ENCODE results near the gene TMEM53.
"Not testable (repeated sequence)": the region's sequence is repeated elsewhere in the genome, so short reads cannot be mapped to it uniquely, and the experiment has no call there.

Gene TMEM53

GRCh38 chr1:44674113-44675000, at the start of gene TMEM53, which contains the start of gene ARMH1:
TSS of gene TMEM53 (minus strand) at chr1:44674481. CDS start at chr1:44674391, 90 bp downstream.
TSS of gene ARMH1 (plus strand) at chr1:44674714. CDS start at chr1:44689698, 14,984 bp downstream.
- peak; percentile 99 for DNase-seq (ENCODE audit: low read depth)

DNA sequence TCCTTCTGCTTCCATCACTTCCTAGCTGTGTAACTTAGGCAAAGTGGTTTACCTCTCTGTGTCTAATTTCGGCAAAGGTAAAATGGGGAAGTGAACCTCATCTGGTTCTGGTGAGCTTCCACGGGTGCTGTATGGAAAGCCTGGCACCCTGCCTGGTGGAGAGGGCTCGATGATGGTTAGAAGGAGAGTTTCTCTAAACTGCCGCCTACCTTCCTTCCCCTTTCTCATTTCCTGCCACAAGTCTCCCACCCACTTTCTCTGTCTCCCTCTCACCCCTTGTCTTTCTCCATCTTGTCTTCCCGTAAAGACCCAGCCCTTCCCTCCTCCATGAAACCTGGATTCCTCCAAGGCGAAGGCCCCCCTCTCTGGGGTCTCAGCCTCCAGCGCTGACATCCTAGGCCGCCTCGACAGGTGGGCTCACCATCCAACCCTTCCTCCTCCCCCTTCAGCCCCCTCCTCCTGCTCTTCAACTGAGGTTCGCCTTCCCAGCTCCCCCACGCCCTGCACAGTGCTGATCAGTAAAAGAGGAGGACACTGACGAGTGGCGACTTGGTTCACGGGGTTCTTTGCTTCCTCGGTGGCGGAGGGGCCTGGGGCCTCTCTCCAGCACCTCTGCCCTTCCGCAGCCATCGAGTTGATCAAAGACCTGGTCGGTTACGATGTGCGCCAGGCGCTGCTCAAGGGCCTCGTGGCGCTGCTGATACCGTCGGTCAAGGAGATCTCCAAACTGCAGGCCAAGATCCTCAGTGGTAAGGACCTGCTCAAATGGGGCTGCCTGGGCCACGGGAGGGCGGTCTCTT, 49.4 kb upstream of the TMEM53 start:
- DNase-seq (ENCODE audit: low read depth), result no peak

DNA sequence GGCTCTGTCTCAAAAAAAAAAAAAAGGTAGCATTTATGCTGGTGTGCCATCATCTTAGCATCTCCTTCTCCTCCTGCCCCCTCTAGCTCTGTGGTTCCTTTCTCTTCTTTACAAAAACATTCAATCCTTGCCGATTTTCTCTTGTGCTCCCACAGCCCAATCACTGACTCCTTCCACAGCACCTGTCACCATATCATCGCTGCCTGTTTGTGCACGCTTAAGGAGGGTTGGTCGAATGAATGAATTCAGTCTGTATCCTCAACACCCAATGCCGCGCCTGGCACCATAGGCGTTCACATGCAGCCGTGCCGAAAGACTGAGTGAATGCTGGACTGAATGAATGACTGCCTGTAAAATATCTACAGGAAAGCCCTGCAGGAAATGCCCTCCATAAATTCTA, 48.8 kb upstream of the TMEM53 start:
- DNase-seq (ENCODE audit: low read depth), result no peak

DNA sequence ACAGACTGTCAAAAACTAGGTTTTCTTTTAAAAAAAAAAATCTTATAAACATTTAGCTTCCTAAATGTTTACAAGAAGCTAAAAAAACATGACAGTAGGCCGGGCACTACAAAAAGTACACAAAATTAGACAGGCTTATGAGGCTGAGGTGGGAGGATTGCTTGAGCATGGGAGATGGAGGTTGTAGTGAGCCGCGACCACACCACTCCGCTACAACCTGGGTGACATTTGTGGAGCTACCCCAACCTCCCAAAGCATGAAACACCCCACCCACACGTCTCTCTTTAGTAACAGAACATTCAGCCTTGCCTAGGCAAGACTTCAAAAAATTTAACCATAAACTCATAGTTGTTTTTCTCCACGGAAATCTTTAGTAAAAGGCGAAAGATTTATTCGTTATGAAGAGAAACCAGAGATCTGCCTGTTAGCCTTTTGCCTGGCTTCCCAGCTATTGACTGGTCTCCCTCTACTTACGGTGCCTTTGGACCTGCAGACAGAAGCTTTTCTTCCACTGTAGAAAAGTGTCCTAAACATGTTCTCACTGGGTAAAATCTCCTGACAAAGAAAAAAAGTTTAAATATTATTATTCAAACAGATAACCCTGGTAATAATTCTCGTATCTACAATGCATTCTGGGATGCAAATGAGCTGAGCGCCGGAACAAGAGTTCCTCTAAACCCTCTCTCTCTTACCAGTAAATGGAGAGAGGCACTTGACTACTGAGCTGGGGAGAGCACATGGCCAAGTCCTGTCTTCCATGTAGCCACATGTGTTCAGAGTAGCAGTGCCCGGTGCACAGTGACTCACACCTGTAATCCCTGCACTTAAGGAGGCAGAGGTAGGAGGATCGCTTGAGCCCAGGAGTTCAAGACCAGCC, 47.4 kb upstream of the TMEM53 start:
- peak; percentile 92 for DNase-seq (ENCODE audit: low read depth)

GRCh38 chr1:44720281-44720680, 46.0 kb upstream of the TMEM53 start:
- no peak for DNase-seq (ENCODE audit: low read depth)

DNA sequence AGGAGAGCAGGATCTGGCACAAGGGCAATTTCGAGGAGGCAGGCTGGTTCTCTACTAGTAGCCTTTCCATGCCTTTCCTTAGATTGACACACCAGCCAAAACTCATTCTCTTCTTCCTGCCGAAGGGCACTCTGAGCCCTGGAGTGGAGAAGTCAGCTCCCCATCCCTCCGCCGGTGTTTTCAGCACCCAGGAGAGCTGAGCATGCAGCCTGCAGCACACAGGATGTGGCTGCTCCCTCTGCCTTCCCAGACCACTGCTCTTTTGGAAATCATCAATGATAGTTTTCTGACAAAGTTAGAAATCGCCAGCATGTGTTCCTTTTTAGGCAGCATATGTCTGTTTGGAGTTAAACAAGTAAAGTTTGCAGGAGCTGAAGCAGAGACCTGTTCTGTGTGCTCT, 45.0 kb upstream of the TMEM53 start:
- DNase-seq (ENCODE audit: low read depth), result no peak

DNA sequence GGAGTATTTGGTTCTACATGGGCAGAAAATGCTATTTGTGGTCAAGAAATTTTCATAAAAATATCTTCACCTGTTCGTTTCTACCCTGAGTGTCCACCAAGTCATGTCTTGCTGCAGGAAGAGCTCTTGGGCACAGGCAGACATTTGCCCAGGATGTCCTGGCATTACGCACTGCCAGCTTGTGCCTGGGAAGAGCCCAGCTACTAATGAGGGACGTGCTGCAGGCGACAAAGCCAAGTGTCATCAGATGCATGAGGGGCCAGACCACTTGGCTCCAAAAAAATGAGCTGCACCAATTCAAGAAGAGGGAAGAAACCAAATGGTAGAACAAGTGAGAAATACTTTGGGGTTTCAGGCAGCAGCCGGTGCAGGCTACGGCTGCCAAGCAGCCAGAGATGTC, 43.8 kb upstream of the TMEM53 start:
- DNase-seq (ENCODE audit: low read depth), result no peak

GRCh38 chr1:44717653-44718052, 43.4 kb upstream of the TMEM53 start:
- DNase-seq (ENCODE audit: low read depth), result no peak

GRCh38 chr1:44717156-44717555, 42.9 kb upstream of the TMEM53 start:
- no peak for DNase-seq (ENCODE audit: low read depth)

DNA sequence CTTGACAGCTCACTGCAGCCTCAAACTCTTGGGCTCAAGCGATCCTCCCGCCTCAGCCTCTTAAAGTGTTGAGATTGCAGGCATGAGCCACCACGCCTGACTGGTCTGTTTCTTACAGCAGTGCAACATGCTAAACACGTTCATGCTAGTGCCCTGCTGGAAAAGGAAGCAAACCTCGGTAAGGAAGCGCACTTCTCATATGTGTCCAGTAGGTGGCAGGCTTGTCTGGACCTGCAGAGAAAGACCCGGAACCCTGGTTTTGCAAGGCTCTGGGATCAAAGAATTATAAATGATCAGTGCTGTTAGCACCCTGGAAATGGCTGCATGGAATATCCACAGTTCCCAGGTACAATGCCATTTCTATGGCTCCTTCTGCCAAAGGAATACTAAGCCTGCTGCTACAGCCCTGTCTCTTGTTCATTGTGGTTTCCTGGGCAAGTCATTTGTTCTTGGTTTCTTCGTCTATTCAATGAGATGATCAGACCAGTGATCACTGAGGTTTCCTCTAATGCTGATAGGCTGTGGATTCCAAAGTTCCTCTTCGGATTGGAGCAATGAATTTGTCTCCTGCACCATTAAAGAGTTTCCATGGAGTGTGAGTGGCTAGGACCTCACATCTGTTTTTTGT, 40.8 kb upstream of the TMEM53 start:
- DNase-seq (ENCODE audit: low read depth), result peak; percentile 71

DNA sequence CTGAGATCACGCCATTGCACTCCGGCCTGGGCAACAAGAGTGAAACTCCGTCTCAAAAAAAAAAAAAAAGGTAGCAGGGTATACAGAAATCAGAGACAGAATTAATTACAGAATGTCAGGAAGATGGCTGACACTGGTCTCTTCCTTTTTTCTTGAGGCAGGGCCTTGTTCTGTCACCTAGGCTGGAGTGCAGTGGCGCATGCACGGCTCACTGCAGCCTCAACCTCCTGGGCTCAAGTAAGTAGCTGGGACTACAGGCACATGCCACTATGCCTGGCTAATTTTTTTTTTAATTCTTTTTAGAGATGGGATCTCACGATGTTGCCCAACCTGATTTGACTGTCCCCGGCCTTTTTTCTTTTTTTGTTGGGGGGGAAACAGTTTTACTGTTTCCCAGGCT, 40.3 kb upstream of the TMEM53 start:
- no peak for DNase-seq (ENCODE audit: low read depth)

- DNase-seq (ENCODE audit: low read depth), result no peak
Observed at GRCh38 chr1:44713321-44713781, 39.1 kb upstream of the TMEM53 start.

DNA sequence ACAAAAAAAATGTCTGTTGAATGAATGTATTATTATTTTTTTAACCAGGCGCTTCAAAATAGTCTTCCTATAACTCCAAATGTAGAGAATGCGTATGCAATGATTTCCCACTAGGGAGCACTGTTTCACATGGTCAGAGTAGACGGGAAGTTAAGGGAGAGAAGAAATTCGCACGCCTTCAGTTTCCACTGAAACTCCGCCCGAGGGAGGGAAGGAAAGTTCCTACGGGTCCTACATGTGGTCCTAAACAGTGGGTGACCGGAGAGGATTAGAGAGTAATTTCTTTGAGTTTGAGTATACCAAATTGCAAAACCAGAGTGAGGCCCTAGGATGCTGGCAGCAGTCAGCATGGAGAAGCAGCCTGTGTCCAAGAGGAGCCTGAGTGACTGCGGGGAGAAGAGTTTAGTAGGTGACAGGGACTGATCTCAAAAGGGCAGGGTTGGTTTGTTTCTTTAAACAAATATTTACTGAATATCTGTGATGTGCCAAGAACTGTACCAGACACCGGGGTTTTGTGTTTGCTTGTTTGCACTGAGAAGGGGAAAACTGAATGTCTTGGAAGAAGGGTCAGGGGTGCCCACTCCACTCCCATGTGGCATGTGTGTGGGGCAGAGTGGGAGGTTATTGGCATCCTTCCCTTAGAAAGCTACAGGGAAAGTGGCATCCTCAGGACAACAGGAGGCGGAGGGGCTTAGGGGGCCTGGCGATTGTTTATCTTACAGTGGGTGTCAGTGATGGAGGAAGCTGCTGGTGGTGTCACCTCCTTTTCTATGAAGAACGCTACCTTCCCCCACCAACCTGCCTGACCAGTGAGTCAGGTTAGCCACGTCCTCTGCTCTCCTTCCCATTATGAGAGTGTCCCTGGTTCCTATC, 33.9 kb upstream of the TMEM53 start:
- peak; percentile 66 for DNase-seq (ENCODE audit: low read depth)

DNA sequence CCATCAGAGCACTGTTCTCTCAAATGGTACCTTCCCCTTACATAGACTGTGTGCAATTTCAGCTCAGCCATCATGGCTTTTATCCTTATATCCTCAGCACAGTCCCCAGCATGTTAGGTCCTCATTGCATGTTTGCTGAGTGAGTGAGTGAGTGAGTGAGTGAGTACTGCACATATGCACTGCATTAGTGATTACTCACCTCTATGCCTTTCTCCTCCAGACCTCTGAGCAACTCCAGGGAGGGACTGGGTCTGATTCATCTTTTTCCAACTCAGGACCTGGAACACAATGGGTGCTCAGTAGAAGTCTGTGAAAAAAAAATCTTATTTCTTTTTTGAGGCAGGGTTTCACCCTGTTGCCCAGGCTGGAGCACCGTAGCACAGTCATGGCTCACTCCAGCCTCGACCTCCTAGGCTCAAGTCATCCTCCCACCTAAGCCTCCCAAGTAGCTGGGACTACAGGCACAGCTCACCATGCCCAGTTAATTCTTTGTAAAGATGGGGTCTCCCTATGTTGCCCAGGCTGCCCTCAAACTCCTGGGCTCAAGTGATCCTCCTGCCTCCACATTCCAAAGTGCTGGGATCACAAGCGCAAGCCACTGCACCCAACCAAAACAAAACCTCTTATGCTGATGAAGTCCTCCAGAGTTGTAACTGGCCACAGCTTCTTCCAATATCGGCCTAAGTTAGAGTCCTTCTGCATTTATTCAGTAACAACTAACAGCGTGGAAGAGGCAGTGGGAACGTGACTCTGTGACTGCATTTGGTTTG, 33.0 kb upstream of the TMEM53 start:
- DNase-seq (ENCODE audit: low read depth), result peak; percentile 95

DNA sequence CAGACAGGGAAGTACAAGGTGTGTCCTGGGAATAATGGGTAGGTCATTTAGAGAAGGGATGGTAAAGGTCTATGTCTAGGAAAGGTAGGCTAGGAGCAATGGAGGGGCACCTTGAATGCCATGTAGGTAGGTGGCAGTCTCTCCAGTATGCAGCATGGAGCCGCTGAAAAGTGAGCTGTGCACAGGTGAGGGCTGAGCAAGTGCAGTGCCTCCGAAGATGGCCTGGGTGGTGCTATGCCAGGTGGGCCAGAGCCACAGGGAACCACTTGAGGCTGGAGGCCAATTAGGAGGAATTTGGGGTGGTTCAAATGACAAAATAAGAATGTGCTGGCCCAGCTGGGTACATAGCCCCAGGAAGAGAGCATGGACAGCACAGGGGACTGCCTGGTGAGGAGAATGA, 31.7 kb upstream of the TMEM53 start:
- DNase-seq (ENCODE audit: low read depth), result no peak

- DNase-seq (ENCODE audit: low read depth), result no peak
Observed at GRCh38 chr1:44705470-44705869, 31.2 kb upstream of the TMEM53 start.

- DNase-seq (ENCODE audit: low read depth), result no peak
Observed at GRCh38 chr1:44701141-44701573, 26.9 kb upstream of the TMEM53 start.

DNA sequence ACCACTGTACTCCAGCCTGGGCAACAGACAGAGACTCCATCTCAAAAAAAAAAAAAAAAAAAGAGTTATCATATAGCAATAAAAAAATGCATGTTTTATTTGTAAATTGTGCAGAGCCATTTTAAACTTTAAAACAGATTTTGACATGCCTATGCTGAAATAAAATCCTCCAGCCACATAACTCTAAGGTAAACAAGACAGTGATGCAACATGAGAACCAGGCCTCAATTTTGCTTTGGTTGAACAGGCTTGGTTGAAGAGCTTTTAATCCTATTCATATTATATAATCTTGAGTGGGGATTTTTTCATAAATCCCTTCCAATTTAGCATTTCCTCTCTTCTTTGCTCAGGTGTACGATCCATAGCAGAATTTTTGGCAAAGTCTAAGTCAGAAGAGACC, 26.3 kb upstream of the TMEM53 start:
- DNase-seq (ENCODE audit: low read depth), result peak; percentile 58

- DNase-seq (ENCODE audit: low read depth), result not testable (repeated sequence)
Observed at GRCh38 chr1:44699375-44699774, 25.1 kb upstream of the TMEM53 start.

- no peak for DNase-seq (ENCODE audit: low read depth)
Observed at GRCh38 chr1:44698138-44698537, 23.9 kb upstream of the TMEM53 start.
